IMR-90 (cell line): ENCODE data around the gene CMSS1. TPM values are rescaled to one million over a fixed set of nuclear protein-coding genes. Genes with fewer than 3 reads are reported as not detected.

ENCODE experiments used
- ATAC-seq: fragments of 200-7000 bp; cut with Tn5 transposase; 2 replicates; pipeline ENCODE4 v1.9.1; 2020; ENCODE audit warnings: low read depth, mild to moderate bottlenecking, moderate library complexity
- BruUV-seq: library from RNA; stranded (reverse); fragments of 400-500 nt; replicated peaks from 2 replicates; lab custom pipeline; 2021; lab: Mats Ljungman, UMichigan
- CTCF ChIA-PET: fragments of 300-600 bp; formaldehyde crosslinking; extraction: SDS; loops from one replicate; lab custom pipeline; 2021; ENCODE audit warnings: antibody characterized with exemption; lab: Yijun Ruan, JAX
- POLR2A ChIA-PET: fragments of 300-600 bp; sonication (Branson Sonifier 250); formaldehyde crosslinking; loops from one replicate; lab custom pipeline; 2022; ENCODE audit warnings: antibody characterized with exemption; ENCODE audit not compliant: unreplicated experiment; lab: Charles Lee
- DNase-seq: peaks from one replicate; pipeline ENCODE4 v3.0.0; 2013
- H2AFZ ChIP-seq: replicated peaks from 2 replicates; pipeline ENCODE3; 2013; ENCODE audit warnings: low read length, mild to moderate bottlenecking; ENCODE audit not compliant: poor library complexity
- H2AK5ac ChIP-seq: 2 replicates; pipeline ENCODE4 v1.6.1; 2013; ENCODE audit warnings: low read depth, low read length, inconsistent platforms
- H2AK9ac ChIP-seq: replicated peaks from 2 replicates; pipeline ENCODE3; 2013; ENCODE audit warnings: mild to moderate bottlenecking, low read depth, low read length, moderate library complexity; ENCODE audit not compliant: poor library complexity
- H2BK120ac ChIP-seq: 2 replicates; pipeline ENCODE4 v1.6.1; 2013; ENCODE audit warnings: low read depth, low read length, inconsistent platforms
- H2BK15ac ChIP-seq: 3 replicates; pipeline ENCODE4 v1.6.1; 2013; ENCODE audit warnings: low read depth, low read length, inconsistent platforms
- H2BK20ac ChIP-seq: 2 replicates; pipeline ENCODE4 v1.6.1; 2013; ENCODE audit warnings: low read depth, mild to moderate bottlenecking, inconsistent platforms, low read length, moderate library complexity
- H2BK5ac ChIP-seq: 2 replicates; pipeline ENCODE4 v1.6.1; 2013; ENCODE audit warnings: mild to moderate bottlenecking, low read depth, low read length, inconsistent platforms; ENCODE audit not compliant: poor library complexity, severe bottlenecking
- H3K14ac ChIP-seq: replicated peaks from 2 replicates; pipeline ENCODE4 v1.6.1; 2013; ENCODE audit warnings: low read depth, low read length, inconsistent platforms
- H3K18ac ChIP-seq: 2 replicates; pipeline ENCODE4 v1.6.1; 2013; ENCODE audit warnings: low read depth, low read length, control low read depth
- H3K23ac ChIP-seq: 2 replicates; pipeline ENCODE4 v1.6.1; 2013; ENCODE audit warnings: low read depth, low read length, inconsistent platforms
- H3K27ac ChIP-seq: 2 replicates; pipeline ENCODE4 v1.5.1; 2013; ENCODE audit warnings: mild to moderate bottlenecking, control low read depth, low read length; ENCODE audit not compliant: insufficient read depth
- H3K27me3 ChIP-seq: 2 replicates; pipeline ENCODE4 v1.6.1; 2013; ENCODE audit warnings: low read length; ENCODE audit not compliant: control insufficient read depth, insufficient read depth
- H3K36me3 ChIP-seq: 2 replicates; pipeline ENCODE4 v1.6.1; 2013; ENCODE audit warnings: low read length, mixed read lengths; ENCODE audit not compliant: control insufficient read depth, insufficient read depth
- H3K4ac ChIP-seq: 2 replicates; pipeline ENCODE4 v1.6.1; 2013; ENCODE audit warnings: low read depth, low read length, inconsistent platforms
- H3K4me1 ChIP-seq: 2 replicates; pipeline ENCODE4 v1.6.1; 2013; ENCODE audit warnings: low read length, mixed read lengths; ENCODE audit not compliant: control insufficient read depth, insufficient read depth
- H3K4me2 ChIP-seq: 2 replicates; pipeline ENCODE4 v1.6.1; 2013; ENCODE audit warnings: low read depth, mild to moderate bottlenecking, control low read depth, low read length, moderate library complexity
- H3K4me3 ChIP-seq: 2 replicates; pipeline ENCODE4 v1.5.1; 2013; ENCODE audit warnings: low read depth, mild to moderate bottlenecking, control low read depth, low read length, moderate library complexity; ENCODE audit not compliant: insufficient read depth
- H3K56ac ChIP-seq: 2 replicates; pipeline ENCODE4 v1.6.1; 2013; ENCODE audit warnings: low read length, inconsistent platforms; ENCODE audit not compliant: insufficient read depth; ENCODE audit errors: extremely low read depth
- H3K79me1 ChIP-seq, 2 experiments: 2 replicates each; pipeline ENCODE4 v1.6.1; 2013; ENCODE audit warnings: low read length in 2 of 2, inconsistent platforms in 1 of 2, low read depth in 1 of 2
- H3K9ac ChIP-seq: 2 replicates; pipeline ENCODE4 v1.6.1; 2013; ENCODE audit warnings: low read depth, low read length, control low read depth
- H3K9me1 ChIP-seq: 2 replicates; pipeline ENCODE4 v1.6.1; 2013; ENCODE audit warnings: low read length, inconsistent platforms; ENCODE audit not compliant: insufficient read depth
- H3K9me3 ChIP-seq: 2 replicates; pipeline ENCODE4 v1.6.1; 2013; ENCODE audit warnings: low read length; ENCODE audit not compliant: control insufficient read depth, insufficient read depth
- H4K20me1 ChIP-seq: 2 replicates; pipeline ENCODE4 v1.6.1; 2013; ENCODE audit warnings: low read length, inconsistent platforms; ENCODE audit not compliant: insufficient read depth
- H4K5ac ChIP-seq: 2 replicates; pipeline ENCODE4 v1.6.1; 2013; ENCODE audit warnings: mild to moderate bottlenecking, low read depth, low read length, control low read depth
- H4K8ac ChIP-seq, 2 experiments: 2 replicates each; pipeline ENCODE4 v1.6.1; 2013; ENCODE audit warnings: low read depth in 2 of 2, low read length in 2 of 2, control low read depth in 1 of 2, inconsistent platforms in 1 of 2
- H4K91ac ChIP-seq: 2 replicates; pipeline ENCODE4 v1.6.1; 2013; ENCODE audit warnings: low read depth, low read length, inconsistent platforms; ENCODE audit not compliant: insufficient read depth
- CHD1 ChIP-seq: IDR thresholded peaks from 2 replicates; pipeline ENCODE4 v1.6.1; 2012; ENCODE audit warnings: low read depth, low read length, improper control_type of control experiment
- MAFK ChIP-seq: IDR thresholded peaks from 2 replicates; pipeline ENCODE4 v1.6.1; 2012; ENCODE audit warnings: low read depth, low read length, improper control_type of control experiment
- MAZ ChIP-seq: IDR thresholded peaks from 2 replicates; pipeline ENCODE4 v1.6.1; 2012; ENCODE audit warnings: low read depth, mild to moderate bottlenecking, low read length, improper control_type of control experiment, moderate library complexity, borderline replicate concordance
- MXI1 ChIP-seq: IDR thresholded peaks from 2 replicates; pipeline ENCODE4 v1.6.1; 2012; ENCODE audit warnings: low read depth, mild to moderate bottlenecking, low read length, moderate library complexity, borderline replicate concordance
- NFE2L2 ChIP-seq: fragments of 150-350 bp; IDR thresholded peaks from 2 replicates; pipeline ENCODE4 v1.6.1; 2016; ENCODE audit warnings: low read depth, mild to moderate bottlenecking, low read length
- POLR2A ChIP-seq: IDR thresholded peaks from 2 replicates; pipeline ENCODE4 v1.6.1; 2012; ENCODE audit warnings: mild to moderate bottlenecking, low read depth, low read length
- RFX5 ChIP-seq: IDR thresholded peaks from 2 replicates; pipeline ENCODE4 v1.8.0; 2012; ENCODE audit warnings: low read depth, mild to moderate bottlenecking, low read length, moderate library complexity
- SMC3 ChIP-seq: fragments of 150-350 bp; IDR thresholded peaks from 2 replicates; pipeline ENCODE4 v1.6.1; 2016; ENCODE audit warnings: low read depth, mild to moderate bottlenecking, antibody characterized with exemption, low read length, moderate library complexity
- USF2 ChIP-seq: fragments of 150-350 bp; IDR thresholded peaks from 2 replicates; pipeline ENCODE4 v1.6.1; 2017; ENCODE audit warnings: mild to moderate bottlenecking, antibody characterized with exemption, low read length, low read depth
- WGBS, 2 experiments: methylation state at CpG; one replicate each; pipeline versions ENCODE4 v1.1.5 to v1.1.7; 2013; ENCODE audit warnings: missing lambda C conversion rate in 2 of 2; ENCODE audit not compliant: insufficient read length in 1 of 2; ENCODE audit errors: extremely low coverage in 2 of 2; 5-methylcytosine and 5-hydroxymethylcytosine counted together
- dilution Hi-C: fragments of 300-500 bp; cut with HindIII; formaldehyde crosslinking; loops from one replicate; pipeline ENCODE4 v1.14.3; 2018; ENCODE audit warnings: low sequenced_read_pairs; ENCODE audit not compliant: unreplicated experiment
- in situ Hi-C: fragments of 300-500 bp; cut with MboI; formaldehyde crosslinking; loops from 3 replicates; pipeline ENCODE4 v1.14.3; 2019; ENCODE audit warnings: low sequenced_read_pairs, inconsistent platforms, mixed read lengths
- intact Hi-C: fragments of 100-400 bp; cut with micrococcal nuclease; formaldehyde crosslinking; loops from 2 replicates; pipeline ENCODE4 v1.10.0; 2022
- polyA plus RNA-seq, 3 experiments: library from polyadenylated mRNA; depleted of rRNA; stranded (reverse); fragments of >200 nt; gene quantifications; 2 replicates each; pipeline ENCODE4 v1.2.3, GENCODE V29; 2012; ENCODE audit warnings: low replicate concordance in 1 of 3
- total RNA-seq: library from RNA; depleted of rRNA; stranded (reverse); fragments of >200 nt; gene quantifications from 2 replicates; pipeline ENCODE4 v1.2.3, GENCODE V29; 2012

Gene CMSS1
- total and polyA plus RNA-seq, 2 of the 4 experiments (the other 2 are of a cell fraction), result 12.5 to 13.6 TPM

GRCh38 chr3:99965681-99966408, 148.2 kb downstream of the CMSS1 start:
- peak overlapping the region; percentile 41 for H2BK120ac ChIP-seq
- H4K20me1 ChIP-seq, result no peaks in the 10 kb centered on the region
- no peak overlapping the region; the same call in 1 of the 2 replicates for H4K91ac ChIP-seq
- peak overlapping the region; percentile 42; the same call in 1 of the 2 replicates for H4K5ac ChIP-seq
- dilution Hi-C loops, result no loop called here
- no peak overlapping the region for H3K56ac ChIP-seq
- no peak overlapping the region for H2AFZ ChIP-seq
- no peak overlapping the region for H3K4me2 ChIP-seq
- no peak overlapping the region for H3K4me3 ChIP-seq
- peaks cover 19% of the 10 kb centered on the region for H3K4me1 ChIP-seq
- H3K9me3 ChIP-seq, result no peaks in the 10 kb centered on the region
- no peaks in the 10 kb centered on the region for H3K36me3 ChIP-seq
- DNase-seq, result no peak
- ChIA-PET CTCF (no interaction called here), POLR2A (no interaction called here)
- peak overlapping the region; percentile 11; the same call in 1 of the 2 replicates for H3K14ac ChIP-seq
- no TSS peak for BruUV-seq
- ATAC-seq, result no peak
- no peak overlapping the region for H3K27ac ChIP-seq
- peak overlapping the region; percentile 41; the same call in 2 of the 3 replicates for H2BK15ac ChIP-seq
- in situ Hi-C loops, result loop anchor here (25.0 kb wide), 1 partner anchor 96 kb away; no protein-coding TSS in a partner anchor
- H2AK5ac ChIP-seq, result peak overlapping the region; percentile 37
- no CpG with 5 or more reads among the region's 3 CpGs for WGBS, 2 experiments
- H3K18ac ChIP-seq, result peak overlapping the region; percentile 65
- no peak overlapping the region for H2BK5ac ChIP-seq
- peaks cover 15 to 21% of the 10 kb centered on the region in 2 experiments; a peak in 3 of 4 replicates for H3K79me1 ChIP-seq
- no peak overlapping the region for H4K8ac ChIP-seq
- peak overlapping the region; percentile 62; the same call in 1 of the 2 replicates for H2BK20ac ChIP-seq
- H2AK9ac ChIP-seq, result no peak overlapping the region
- intact Hi-C loops, result no loop called here
- peaks cover 9% of the 10 kb centered on the region for H3K9me1 ChIP-seq
- H3K27me3 ChIP-seq, result no peaks in the 10 kb centered on the region
- H3K23ac ChIP-seq, result peak overlapping the region; percentile 20; the same call in 1 of the 2 replicates
- TF ChIP-seq MAFK (no peak), MXI1 (no peak), MAZ (no peak), USF2 (no peak), POLR2A (no peak), CHD1 (no peak), NFE2L2 (no peak), RFX5 (no peak), SMC3 (no peak)
- H3K9ac ChIP-seq, result no peak overlapping the region
- H3K4ac ChIP-seq, result peak overlapping the region; percentile 26; the same call in 1 of the 2 replicates
